DND-41 (cell line): Measurements from ENCODE around the gene FNBP1.

Source experiments
- EZH2 ChIP-seq: IDR thresholded peaks from 3 replicates; pipeline ENCODE4 v1.6.1; 2012; ENCODE audit warnings: borderline replicate concordance, low read depth, mild to moderate bottlenecking, moderate library complexity, low read length, inconsistent platforms; ENCODE audit not compliant: severe bottlenecking
- TF ChIP-seq, protein P1 (sequence below): IDR thresholded peaks from 2 replicates; pipeline ENCODE4 v1.5.1; 2012; ENCODE audit warnings: borderline replicate concordance, low read length, moderate library complexity, mild to moderate bottlenecking; ENCODE audit not compliant: poor library complexity, severe bottlenecking; ENCODE audit errors: extremely low read depth

- TF ChIP-seq, protein P1, sequence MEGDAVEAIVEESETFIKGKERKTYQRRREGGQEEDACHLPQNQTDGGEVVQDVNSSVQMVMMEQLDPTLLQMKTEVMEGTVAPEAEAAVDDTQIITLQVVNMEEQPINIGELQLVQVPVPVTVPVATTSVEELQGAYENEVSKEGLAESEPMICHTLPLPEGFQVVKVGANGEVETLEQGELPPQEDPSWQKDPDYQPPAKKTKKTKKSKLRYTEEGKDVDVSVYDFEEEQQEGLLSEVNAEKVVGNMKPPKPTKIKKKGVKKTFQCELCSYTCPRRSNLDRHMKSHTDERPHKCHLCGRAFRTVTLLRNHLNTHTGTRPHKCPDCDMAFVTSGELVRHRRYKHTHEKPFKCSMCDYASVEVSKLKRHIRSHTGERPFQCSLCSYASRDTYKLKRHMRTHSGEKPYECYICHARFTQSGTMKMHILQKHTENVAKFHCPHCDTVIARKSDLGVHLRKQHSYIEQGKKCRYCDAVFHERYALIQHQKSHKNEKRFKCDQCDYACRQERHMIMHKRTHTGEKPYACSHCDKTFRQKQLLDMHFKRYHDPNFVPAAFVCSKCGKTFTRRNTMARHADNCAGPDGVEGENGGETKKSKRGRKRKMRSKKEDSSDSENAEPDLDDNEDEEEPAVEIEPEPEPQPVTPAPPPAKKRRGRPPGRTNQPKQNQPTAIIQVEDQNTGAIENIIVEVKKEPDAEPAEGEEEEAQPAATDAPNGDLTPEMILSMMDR = no peak
- no peak for TF ChIP-seq EZH2
Measured at GRCh38 chr9:129869585-129870501, 173.1 kb downstream of the FNBP1 start.
